ENCODE measurements around the gene BCAM. TPM values are rescaled to one million over a fixed set of nuclear protein-coding genes. Genes with fewer than 3 reads are reported as not detected.
A peak's percentile ranks its signal among the peaks of the same experiment; 100 is the strongest.

The BCAM gene
- total and polyA plus RNA-seq, 10 donors, result 4.9 to 64.8 (median 55.3) TPM

DNA sequence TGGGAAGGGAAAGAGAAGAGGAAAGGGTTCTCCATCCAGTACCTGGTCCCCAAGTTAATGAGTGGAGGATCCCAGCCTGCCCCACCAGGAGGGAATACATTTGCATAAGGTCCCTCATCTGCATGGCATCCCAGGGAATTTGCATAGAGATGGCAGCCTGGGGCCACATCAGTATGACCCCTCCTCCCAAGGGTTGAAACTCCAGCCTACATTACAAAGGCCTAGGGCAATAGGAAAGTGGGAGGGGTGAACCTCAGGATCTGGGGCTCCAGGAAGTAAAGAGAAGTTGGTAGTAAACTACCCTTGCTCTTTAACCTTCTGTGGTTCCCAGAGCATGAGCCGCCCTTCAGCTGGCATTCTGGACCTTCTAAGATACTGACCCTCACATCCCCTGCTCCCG is 30.4 kb downstream of the BCAM start:
- WGBS, 5 donors, result 79 to 96% (median 86%) methylated on average over 2 of the region's 2 CpGs
- H3K36me3 ChIP-seq, result no peaks in the 10 kb centered on the region
- no peaks in the 10 kb centered on the region for H3K9me3 ChIP-seq
- intact Hi-C loops (cut with DNase I; ENCODE audit: low total_unique reads), result no loop called here
- H3K4me1 ChIP-seq, result peaks cover 0 to 11% (median under 1%) of the 10 kb centered on the region in 6 donors
- H3K27ac ChIP-seq, result no peak overlapping the region
- no peak for DNase-seq
- H3K27me3 ChIP-seq (replicated peaks in 1 of 7), result peaks cover 0 to 4% (median 0%) of the 10 kb centered on the region in 7 donors
- H3K4me3 ChIP-seq, result no peak overlapping the region
- no peak for TF ChIP-seq POLR2AphosphoS5 (IDR thresholded peaks at IDR 0.05)
- TF ChIP-seq, protein P1, sequence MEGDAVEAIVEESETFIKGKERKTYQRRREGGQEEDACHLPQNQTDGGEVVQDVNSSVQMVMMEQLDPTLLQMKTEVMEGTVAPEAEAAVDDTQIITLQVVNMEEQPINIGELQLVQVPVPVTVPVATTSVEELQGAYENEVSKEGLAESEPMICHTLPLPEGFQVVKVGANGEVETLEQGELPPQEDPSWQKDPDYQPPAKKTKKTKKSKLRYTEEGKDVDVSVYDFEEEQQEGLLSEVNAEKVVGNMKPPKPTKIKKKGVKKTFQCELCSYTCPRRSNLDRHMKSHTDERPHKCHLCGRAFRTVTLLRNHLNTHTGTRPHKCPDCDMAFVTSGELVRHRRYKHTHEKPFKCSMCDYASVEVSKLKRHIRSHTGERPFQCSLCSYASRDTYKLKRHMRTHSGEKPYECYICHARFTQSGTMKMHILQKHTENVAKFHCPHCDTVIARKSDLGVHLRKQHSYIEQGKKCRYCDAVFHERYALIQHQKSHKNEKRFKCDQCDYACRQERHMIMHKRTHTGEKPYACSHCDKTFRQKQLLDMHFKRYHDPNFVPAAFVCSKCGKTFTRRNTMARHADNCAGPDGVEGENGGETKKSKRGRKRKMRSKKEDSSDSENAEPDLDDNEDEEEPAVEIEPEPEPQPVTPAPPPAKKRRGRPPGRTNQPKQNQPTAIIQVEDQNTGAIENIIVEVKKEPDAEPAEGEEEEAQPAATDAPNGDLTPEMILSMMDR (IDR thresholded peaks at IDR 0.05 in 8 of 11, conservative IDR thresholded peaks at IDR 0.05 in 3 of 11), result no peak
- no peak for TF ChIP-seq POLR2A (IDR thresholded peaks at IDR 0.05)

DNA sequence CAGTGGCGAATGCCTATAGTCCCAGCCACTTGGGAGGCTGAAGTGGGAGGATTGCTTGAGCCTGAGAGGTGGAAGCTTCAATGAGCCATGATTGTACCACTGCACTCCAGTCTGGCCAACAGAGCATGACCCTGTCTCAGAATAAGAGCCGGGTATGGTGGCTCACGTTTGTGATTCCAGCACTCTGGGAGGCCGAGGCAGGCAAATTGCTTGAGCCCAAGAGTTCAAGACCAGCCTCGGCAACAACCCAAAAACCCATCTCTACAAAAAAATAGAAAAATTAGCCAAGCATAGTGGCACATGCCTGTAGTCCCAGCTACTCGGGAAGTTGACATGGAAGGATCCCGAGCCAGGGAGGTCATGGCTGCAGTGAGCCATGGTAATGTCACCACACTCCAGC is 31.9 kb downstream of the BCAM start:
- DNase-seq, result no peak
- H3K27me3 ChIP-seq (replicated peaks in 1 of 7), result peaks cover 0 to 8% (median 0%) of the 10 kb centered on the region in 7 donors
- H3K36me3 ChIP-seq, result no peaks in the 10 kb centered on the region
- no peak overlapping the region for H3K4me3 ChIP-seq
- TF ChIP-seq POLR2A (IDR thresholded peaks at IDR 0.05) (no peak), POLR2AphosphoS5 (IDR thresholded peaks at IDR 0.05) (no peak)
- TF ChIP-seq, protein P1 (IDR thresholded peaks at IDR 0.05 in 8 of 11, conservative IDR thresholded peaks at IDR 0.05 in 3 of 11), result no peak
- no peaks in the 10 kb centered on the region for H3K9me3 ChIP-seq
- H3K27ac ChIP-seq, result no peak overlapping the region
- H3K4me1 ChIP-seq, result peaks cover 8 to 26% (median 15%) of the 10 kb centered on the region in 6 donors
- intact Hi-C loops (cut with DNase I; ENCODE audit: low total_unique reads), result loop anchor here (5.0 kb wide), 1 partner anchor 39 kb away; no protein-coding TSS in a partner anchor
- 66 to 76% (median 72%) methylated on average over 6 to 7 of the region's 7 CpGs for WGBS, 5 donors

DNA sequence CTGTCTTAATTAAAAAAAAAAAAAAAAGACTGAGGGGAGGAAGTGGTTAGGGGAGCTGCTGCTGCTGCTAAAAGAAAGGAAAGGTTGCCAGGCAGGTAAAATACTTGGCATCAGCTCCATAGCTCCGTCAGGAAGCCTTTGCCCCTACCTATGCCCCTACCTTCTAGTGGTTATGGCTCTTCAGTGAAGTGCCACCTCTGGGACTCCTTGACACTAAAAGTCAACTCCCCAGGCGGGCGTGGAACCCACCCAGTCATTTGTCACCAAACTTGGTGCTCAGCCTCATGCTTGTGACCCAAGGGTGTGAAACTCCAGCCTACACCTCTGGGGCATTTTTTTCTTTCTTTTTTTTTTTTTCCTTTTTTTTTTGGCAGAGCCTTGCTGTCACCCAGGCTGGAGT is 32.3 kb downstream of the BCAM start:
- WGBS, 5 donors, result 58 to 66% (median 62%) methylated on average over 3 of the region's 3 CpGs
- Histone ChIP-seq H3K36me3 (no peaks in the 10 kb centered on the region), H3K9me3 (no peaks in the 10 kb centered on the region), H3K4me1 (peaks cover 8 to 31% (median 17%) of the 10 kb centered on the region in 6 donors), H3K4me3 (no peak overlapping the region), H3K27me3 (replicated peaks in 1 of 7) (peaks cover 0 to 12% (median under 1%) of the 10 kb centered on the region in 7 donors), H3K27ac (no peak overlapping the region)
- intact Hi-C loops (cut with DNase I; ENCODE audit: low total_unique reads), result loop anchor here (5.0 kb wide), 1 partner anchor 39 kb away; no protein-coding TSS in a partner anchor
- TF ChIP-seq, protein P1 (IDR thresholded peaks at IDR 0.05 in 8 of 11, conservative IDR thresholded peaks at IDR 0.05 in 3 of 11), result no peak
- TF ChIP-seq POLR2A (IDR thresholded peaks at IDR 0.05) (no peak), POLR2AphosphoS5 (IDR thresholded peaks at IDR 0.05) (no peak)
- DNase-seq, result no peak

DNA sequence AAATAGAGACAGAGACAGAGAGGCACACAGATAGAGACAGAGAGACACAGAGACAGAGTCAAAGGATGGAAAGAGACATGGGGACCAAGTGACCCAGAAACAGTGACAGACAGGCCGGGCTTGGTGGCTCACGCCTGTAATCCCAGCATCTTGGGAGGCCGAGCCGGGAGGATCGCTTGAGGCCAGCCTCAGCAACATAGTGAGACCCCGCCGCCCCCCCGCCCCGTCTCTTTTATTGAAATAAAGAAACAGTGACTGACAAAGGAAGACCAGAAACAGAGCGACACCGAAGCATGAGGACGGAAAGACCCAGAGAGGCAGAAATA is 36.3 kb downstream of the BCAM start:
- Histone ChIP-seq H3K27ac (peak overlapping the region; percentile 6 to 98 (median 87)), H3K4me3 (peak overlapping the region in 6 of 8 donors; percentile 16 to 79 (median 68)), H3K9me3 (no peaks in the 10 kb centered on the region), H3K4me1 (peaks cover 8 to 71% (median 53%) of the 10 kb centered on the region in 6 donors), H3K27me3 (replicated peaks in 1 of 7) (peaks cover 0 to 40% (median 7%) of the 10 kb centered on the region in 7 donors), H3K36me3 (no peaks in the 10 kb centered on the region)
- peak; percentile 78 for DNase-seq
- WGBS, 5 donors, result 4 to 12% (median 8%) methylated on average over 12 of the region's 12 CpGs
- TF ChIP-seq POLR2A (IDR thresholded peaks at IDR 0.05) (no peak), POLR2AphosphoS5 (IDR thresholded peaks at IDR 0.05) (no peak)
- intact Hi-C loops (cut with DNase I; ENCODE audit: low total_unique reads), result no loop called here
